ENCODE results near the gene IRF8. TPM values are rescaled to one million over a fixed set of nuclear protein-coding genes. Genes with fewer than 3 reads are reported as not detected.

IRF8 gene
- total RNA-seq, 1 donor from 2014 or later: 0.59 TPM

DNA sequence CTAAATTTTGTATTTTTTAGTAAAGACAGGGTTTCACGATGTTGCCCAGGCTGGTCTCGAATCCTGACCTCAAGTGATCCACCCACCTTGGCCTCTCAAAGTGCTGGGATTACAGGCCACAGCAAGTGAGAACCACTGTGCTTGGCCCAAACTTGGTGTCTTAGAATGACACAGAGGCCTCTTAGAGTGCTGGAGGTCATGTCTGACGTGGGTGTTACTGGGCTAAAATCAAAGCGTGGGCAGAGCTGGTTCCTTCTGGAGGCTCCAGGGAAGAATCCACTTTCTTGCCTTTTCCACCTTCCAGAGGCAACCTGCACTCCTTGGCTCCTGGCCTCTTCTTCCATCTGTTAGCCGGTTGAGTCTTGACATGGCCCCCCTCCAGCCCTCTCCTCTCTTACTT, 53.8 kb downstream of the IRF8 start:
- Mint-ChIP-seq H3K36me3 (ENCODE audit: low read depth, unreplicated experiment) (no peaks in the 10 kb centered on the region), H3K4me1 (ENCODE audit: low read depth, unreplicated experiment) (no peaks in the 10 kb centered on the region), H3K9me3 (ENCODE audit: unreplicated experiment) (peaks cover 5% of the 10 kb centered on the region), H3K27ac (ENCODE audit: unreplicated experiment) (no peak overlapping the region), H3K4me3 (ENCODE audit: unreplicated experiment) (no peak overlapping the region), H3K27me3 (ENCODE audit: low read depth, unreplicated experiment) (peaks cover 64% of the 10 kb centered on the region)
- Histone ChIP-seq H3K36me3 (ENCODE audit: insufficient read depth, low read length) (no peaks in the 10 kb centered on the region), H3K27me3 (ENCODE audit: insufficient read depth, low read length) (peaks cover 14% of the 10 kb centered on the region), H3K9ac (ENCODE audit: low read length) (no peak overlapping the region), H4K20me1 (ENCODE audit: insufficient read depth, low read length) (no peaks in the 10 kb centered on the region), H2AFZ (ENCODE audit: low read depth, low read length) (no peak overlapping the region), H3K9me3 (ENCODE audit: insufficient read depth, low read depth, low read length) (no peaks in the 10 kb centered on the region), H3K27ac (ENCODE audit: low read depth, low read length) (no peak overlapping the region), H3K79me2 (ENCODE audit: insufficient read depth, low read length) (no peaks in the 10 kb centered on the region), H3K4me2 (ENCODE audit: low read length) (no peak overlapping the region), H3K4me3 (ENCODE audit: insufficient read depth, low read depth, low read length) (no peak overlapping the region), H3K4me1 (ENCODE audit: insufficient read depth, low read length) (no peaks in the 10 kb centered on the region)
- FAIRE-seq (no peak), DNase-seq (ENCODE audit: low read depth) (no peak)
- no peak for TF ChIP-seq EZH2 (IDR thresholded peaks at IDR 0.05; ENCODE audit: insufficient read depth, low read length)
- TF ChIP-seq, protein P1, sequence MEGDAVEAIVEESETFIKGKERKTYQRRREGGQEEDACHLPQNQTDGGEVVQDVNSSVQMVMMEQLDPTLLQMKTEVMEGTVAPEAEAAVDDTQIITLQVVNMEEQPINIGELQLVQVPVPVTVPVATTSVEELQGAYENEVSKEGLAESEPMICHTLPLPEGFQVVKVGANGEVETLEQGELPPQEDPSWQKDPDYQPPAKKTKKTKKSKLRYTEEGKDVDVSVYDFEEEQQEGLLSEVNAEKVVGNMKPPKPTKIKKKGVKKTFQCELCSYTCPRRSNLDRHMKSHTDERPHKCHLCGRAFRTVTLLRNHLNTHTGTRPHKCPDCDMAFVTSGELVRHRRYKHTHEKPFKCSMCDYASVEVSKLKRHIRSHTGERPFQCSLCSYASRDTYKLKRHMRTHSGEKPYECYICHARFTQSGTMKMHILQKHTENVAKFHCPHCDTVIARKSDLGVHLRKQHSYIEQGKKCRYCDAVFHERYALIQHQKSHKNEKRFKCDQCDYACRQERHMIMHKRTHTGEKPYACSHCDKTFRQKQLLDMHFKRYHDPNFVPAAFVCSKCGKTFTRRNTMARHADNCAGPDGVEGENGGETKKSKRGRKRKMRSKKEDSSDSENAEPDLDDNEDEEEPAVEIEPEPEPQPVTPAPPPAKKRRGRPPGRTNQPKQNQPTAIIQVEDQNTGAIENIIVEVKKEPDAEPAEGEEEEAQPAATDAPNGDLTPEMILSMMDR (IDR thresholded peaks at IDR 0.05; ENCODE audit: insufficient read depth, low read depth, low read length): no peak

DNA sequence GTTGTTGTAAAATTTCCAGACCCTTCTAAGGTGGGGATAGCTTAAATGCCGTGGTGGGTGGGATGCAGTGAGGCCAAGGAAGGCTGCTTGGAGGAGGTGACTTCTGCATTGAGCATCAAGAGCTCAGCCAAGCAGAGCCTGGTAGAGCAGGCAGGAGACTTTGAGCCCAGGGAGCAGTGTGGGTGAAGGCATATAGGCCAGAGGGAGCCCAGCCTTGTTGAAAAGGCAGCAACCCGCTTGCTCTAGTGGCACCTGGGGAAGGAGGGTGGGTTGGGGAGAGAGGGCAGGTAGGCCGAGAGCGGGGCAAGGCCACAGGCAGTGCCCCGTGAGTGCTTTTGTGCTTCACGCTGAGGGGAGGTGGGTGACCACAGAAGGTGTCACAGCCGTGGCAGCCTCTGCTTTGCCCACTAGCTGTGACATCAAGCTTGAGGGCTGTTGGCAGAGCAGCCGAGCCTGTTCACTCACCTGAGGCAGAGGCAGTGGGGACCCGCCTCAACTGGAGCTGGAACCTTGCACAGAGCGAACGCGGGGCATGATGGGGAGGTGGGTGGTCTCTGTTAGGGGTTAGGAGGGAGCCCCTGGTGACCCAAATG, 56.1 kb downstream of the IRF8 start:
- no peak overlapping the region for H3K4me2 ChIP-seq (ENCODE audit: low read length)
- H3K27ac ChIP-seq (ENCODE audit: low read depth, low read length): no peak overlapping the region
- FAIRE-seq (no peak), DNase-seq (ENCODE audit: low read depth) (no peak)
- Mint-ChIP-seq H3K4me1 (ENCODE audit: low read depth, unreplicated experiment) (no peaks in the 10 kb centered on the region), H3K36me3 (ENCODE audit: low read depth, unreplicated experiment) (no peaks in the 10 kb centered on the region), H3K9me3 (ENCODE audit: unreplicated experiment) (peaks cover 5% of the 10 kb centered on the region), H3K27ac (ENCODE audit: unreplicated experiment) (no peak overlapping the region), H3K27me3 (ENCODE audit: low read depth, unreplicated experiment) (peaks cover 61% of the 10 kb centered on the region), H3K4me3 (ENCODE audit: unreplicated experiment) (no peak overlapping the region)
- H3K4me1 ChIP-seq (ENCODE audit: insufficient read depth, low read length): no peaks in the 10 kb centered on the region
- TF ChIP-seq, protein P1 (IDR thresholded peaks at IDR 0.05; ENCODE audit: insufficient read depth, low read depth, low read length): no peak
- TF ChIP-seq EZH2 (IDR thresholded peaks at IDR 0.05; ENCODE audit: insufficient read depth, low read length): no peak
- no peaks in the 10 kb centered on the region for H3K36me3 ChIP-seq (ENCODE audit: insufficient read depth, low read length)
- H3K4me3 ChIP-seq (ENCODE audit: insufficient read depth, low read depth, low read length): no peak overlapping the region
- H3K9ac ChIP-seq (ENCODE audit: low read length): no peak overlapping the region
- H4K20me1 ChIP-seq (ENCODE audit: insufficient read depth, low read length): no peaks in the 10 kb centered on the region
- peaks cover 27% of the 10 kb centered on the region for H3K27me3 ChIP-seq (ENCODE audit: insufficient read depth, low read length)
- H2AFZ ChIP-seq (ENCODE audit: low read depth, low read length): no peak overlapping the region
- H3K79me2 ChIP-seq (ENCODE audit: insufficient read depth, low read length): no peaks in the 10 kb centered on the region
- H3K9me3 ChIP-seq (ENCODE audit: insufficient read depth, low read depth, low read length): no peaks in the 10 kb centered on the region

DNA sequence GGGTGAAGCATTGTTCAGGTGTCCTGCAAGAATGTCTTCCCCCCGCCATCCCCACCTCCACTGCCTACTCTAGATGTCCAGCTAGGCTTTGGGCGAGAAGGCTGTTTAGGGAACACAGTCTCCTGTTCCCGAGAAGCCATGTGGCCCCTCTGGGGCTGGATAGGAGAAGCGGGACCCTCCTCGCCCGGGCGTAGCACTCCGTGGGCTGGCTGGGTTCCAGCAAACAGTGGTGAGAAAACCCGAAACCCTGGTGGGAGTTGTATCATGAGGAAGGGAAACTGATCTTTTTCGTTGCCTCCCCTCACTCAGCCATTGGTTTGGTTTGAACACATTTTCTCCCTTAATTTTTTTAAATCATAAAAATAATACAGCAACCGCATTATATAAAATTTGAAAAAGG, 56.6 kb downstream of the IRF8 start:
- H3K4me2 ChIP-seq (ENCODE audit: low read length): no peak overlapping the region
- FAIRE-seq (no peak), DNase-seq (ENCODE audit: low read depth) (no peak)
- TF ChIP-seq, protein P1 (IDR thresholded peaks at IDR 0.05; ENCODE audit: insufficient read depth, low read depth, low read length): no peak
- TF ChIP-seq EZH2 (IDR thresholded peaks at IDR 0.05; ENCODE audit: insufficient read depth, low read length): no peak
- H4K20me1 ChIP-seq (ENCODE audit: insufficient read depth, low read length): no peaks in the 10 kb centered on the region
- no peak overlapping the region for H3K27ac ChIP-seq (ENCODE audit: low read depth, low read length)
- Mint-ChIP-seq H3K4me3 (ENCODE audit: unreplicated experiment) (no peak overlapping the region), H3K4me1 (ENCODE audit: low read depth, unreplicated experiment) (no peaks in the 10 kb centered on the region), H3K36me3 (ENCODE audit: low read depth, unreplicated experiment) (no peaks in the 10 kb centered on the region), H3K27me3 (ENCODE audit: low read depth, unreplicated experiment) (peaks cover 56% of the 10 kb centered on the region), H3K27ac (ENCODE audit: unreplicated experiment) (no peak overlapping the region), H3K9me3 (ENCODE audit: unreplicated experiment) (peaks cover 5% of the 10 kb centered on the region)
- H3K9me3 ChIP-seq (ENCODE audit: insufficient read depth, low read depth, low read length): no peaks in the 10 kb centered on the region
- H3K4me1 ChIP-seq (ENCODE audit: insufficient read depth, low read length): no peaks in the 10 kb centered on the region
- H3K36me3 ChIP-seq (ENCODE audit: insufficient read depth, low read length): no peaks in the 10 kb centered on the region
- no peak overlapping the region for H3K9ac ChIP-seq (ENCODE audit: low read length)
- no peak overlapping the region for H2AFZ ChIP-seq (ENCODE audit: low read depth, low read length)
- H3K4me3 ChIP-seq (ENCODE audit: insufficient read depth, low read depth, low read length): no peak overlapping the region
- H3K79me2 ChIP-seq (ENCODE audit: insufficient read depth, low read length): no peaks in the 10 kb centered on the region
- H3K27me3 ChIP-seq (ENCODE audit: insufficient read depth, low read length): peaks cover 24% of the 10 kb centered on the region

Data from astrocyte (in vitro differentiated cells and primary cell).